GM18508 (cell line): ENCODE data around the gene DOCK9.
"Not testable (repeated sequence)": the region's sequence is repeated elsewhere in the genome, so short reads cannot be mapped to it uniquely, and the experiment has no call there.

Source experiments
- ATAC-seq: cut with Tn5 transposase; IDR thresholded peaks from one replicate; pipeline ENCODE4 v1.9.1; 2021; ENCODE audit warnings: moderate number of reproducible peaks; ENCODE audit not compliant: insufficient read depth, unreplicated experiment

The DOCK9 gene

DNA sequence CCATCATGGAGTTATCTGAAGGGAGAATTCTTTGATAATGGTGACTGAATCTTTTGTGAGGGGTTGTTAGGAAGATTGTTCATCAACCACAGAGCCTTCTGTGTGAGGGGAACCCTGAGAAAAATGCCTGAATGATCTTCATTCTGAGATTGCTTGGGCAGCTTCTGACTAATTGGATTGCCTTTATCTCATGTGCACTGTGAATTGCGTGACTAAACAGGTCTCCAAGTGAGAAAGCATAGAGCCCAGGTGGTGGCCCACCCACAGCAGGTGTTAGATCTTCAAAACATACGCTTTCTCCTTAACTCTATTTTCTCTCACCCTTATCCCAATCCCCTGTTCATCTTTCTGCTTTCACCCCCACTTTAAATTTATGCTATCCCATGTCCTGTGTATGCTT lies 58.3 kb downstream of the DOCK9 start:
- ATAC-seq = no peak

- ATAC-seq = no peak
Observed at GRCh38 chr13:98918771-98919170, 59.1 kb downstream of the DOCK9 start.

DNA sequence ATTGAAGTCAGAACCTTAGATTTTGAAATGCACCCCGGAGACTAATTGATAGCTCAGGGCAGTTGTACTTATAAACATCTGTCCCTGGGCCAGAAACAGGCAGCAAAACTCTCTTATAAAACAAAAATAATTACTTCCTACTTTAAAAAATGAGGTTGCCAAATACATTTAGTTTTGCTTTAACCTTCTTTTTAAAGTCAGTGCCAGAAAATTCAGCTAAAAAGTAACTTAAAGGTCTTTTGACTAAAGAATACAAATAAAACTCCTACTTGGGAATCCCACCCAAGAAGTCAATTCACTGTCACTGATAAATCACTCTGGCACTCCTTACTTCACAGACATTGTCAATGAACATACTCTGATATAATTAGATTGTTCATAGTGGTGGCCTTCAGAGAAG lies 60.7 kb downstream of the DOCK9 start:
- no peak for ATAC-seq

GRCh38 chr13:98916403-98916802 lies 61.5 kb downstream of the DOCK9 start:
- ATAC-seq = no peak

DNA sequence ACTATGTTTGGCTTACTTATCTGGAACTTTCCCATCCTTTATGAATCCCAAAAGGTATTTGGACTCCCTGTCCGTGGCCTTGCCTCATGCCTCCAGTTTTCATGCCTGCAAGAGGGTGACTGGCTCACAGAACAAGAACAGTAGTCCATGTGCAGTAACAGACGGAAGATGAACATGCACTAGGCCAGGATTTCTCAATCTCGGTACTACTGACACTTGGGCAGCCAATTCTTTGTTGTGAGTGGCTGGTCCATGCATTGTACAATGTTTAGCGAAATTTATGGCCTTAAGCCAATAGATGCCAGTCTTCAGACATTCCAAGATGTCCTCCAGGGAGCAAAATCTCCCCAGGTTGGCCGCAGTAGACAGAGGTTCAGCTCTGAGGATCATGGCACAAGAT lies 61.9 kb downstream of the DOCK9 start:
- ATAC-seq = no peak

- ATAC-seq = no peak
Observed at GRCh38 chr13:98915563-98915962, 62.3 kb downstream of the DOCK9 start.

- no peak for ATAC-seq
Observed at GRCh38 chr13:98913741-98914140, 64.1 kb downstream of the DOCK9 start.

DNA sequence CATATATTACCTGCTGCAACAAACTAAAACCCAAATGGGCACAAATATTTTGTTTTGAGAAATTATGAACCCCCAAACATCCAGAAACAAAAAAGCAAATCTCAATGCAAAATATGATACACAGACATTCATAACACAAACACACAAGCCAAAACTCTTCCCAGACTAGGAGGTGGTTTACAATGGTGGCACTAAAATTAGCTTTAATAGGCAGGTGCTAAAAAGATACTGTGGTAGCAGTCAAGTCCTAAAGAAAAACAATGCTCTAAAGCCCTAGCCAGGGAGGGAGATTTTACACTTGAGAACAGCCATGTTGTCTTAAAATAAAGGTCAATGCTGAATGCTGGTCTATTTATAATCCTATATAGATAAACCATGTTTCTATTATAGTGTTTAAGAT lies 65.0 kb downstream of the DOCK9 start:
- ATAC-seq = no peak

GRCh38 chr13:98910501-98910951 lies 67.3 kb downstream of the DOCK9 start:
- no peak for ATAC-seq

GRCh38 chr13:98909016-98909415 lies 68.8 kb downstream of the DOCK9 start:
- no peak for ATAC-seq

- no peak for ATAC-seq
Observed at GRCh38 chr13:98906746-98907502, 70.9 kb downstream of the DOCK9 start.

GRCh38 chr13:98905199-98905598 lies 72.7 kb downstream of the DOCK9 start:
- no peak for ATAC-seq

DNA sequence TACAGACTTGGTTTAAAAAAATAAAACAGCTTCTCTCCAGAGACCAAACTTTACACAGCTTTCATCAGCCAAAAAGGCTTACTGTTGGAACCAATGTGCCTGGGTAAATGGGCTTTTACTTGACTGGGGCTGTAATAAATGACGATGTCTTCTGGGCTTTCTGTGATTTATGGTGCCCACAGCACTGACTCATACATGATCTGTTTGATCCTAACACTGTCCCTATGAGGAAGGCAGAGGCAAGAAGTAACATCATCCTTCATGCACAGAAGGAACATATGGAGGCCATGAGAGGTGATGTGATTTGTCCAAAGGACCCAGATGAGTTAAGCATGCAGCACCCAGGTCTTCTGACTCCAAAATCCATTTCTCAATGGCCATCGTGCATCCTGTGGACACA lies 77.4 kb downstream of the DOCK9 start:
- ATAC-seq = no peak

DNA sequence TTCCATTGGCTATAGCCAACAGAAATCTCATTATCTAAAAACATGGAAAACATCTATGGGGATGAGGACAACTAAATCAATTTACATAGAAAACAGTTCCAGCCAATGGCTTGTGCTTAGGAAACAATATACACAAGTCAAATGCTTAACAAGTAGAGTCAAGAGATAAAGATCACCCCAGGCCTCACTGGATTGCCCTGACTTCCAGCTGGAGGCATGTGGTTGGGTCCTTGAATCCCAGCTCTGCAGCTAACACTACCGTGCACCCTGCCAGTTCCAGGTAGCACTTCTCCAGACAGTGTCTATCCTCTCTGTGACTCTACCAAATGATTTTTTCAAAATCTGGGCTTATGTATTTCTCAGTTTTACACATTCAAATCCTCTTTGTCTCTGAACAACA lies 80.2 kb downstream of the DOCK9 start:
- no peak for ATAC-seq

DNA sequence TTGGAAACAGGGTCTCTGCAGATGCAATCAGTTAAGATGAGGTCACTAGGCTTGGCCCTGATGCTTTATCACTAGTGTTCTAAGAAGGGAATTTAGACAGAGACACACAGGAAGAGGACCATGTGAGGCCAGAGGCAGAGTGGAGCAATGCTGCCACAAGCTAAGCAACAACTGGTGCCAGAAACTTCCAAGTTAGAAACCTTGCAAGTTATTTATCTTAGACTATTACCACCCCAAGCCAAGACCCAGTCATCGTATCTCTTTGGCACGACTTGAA lies 81.1 kb downstream of the DOCK9 start:
- no peak for ATAC-seq

DNA sequence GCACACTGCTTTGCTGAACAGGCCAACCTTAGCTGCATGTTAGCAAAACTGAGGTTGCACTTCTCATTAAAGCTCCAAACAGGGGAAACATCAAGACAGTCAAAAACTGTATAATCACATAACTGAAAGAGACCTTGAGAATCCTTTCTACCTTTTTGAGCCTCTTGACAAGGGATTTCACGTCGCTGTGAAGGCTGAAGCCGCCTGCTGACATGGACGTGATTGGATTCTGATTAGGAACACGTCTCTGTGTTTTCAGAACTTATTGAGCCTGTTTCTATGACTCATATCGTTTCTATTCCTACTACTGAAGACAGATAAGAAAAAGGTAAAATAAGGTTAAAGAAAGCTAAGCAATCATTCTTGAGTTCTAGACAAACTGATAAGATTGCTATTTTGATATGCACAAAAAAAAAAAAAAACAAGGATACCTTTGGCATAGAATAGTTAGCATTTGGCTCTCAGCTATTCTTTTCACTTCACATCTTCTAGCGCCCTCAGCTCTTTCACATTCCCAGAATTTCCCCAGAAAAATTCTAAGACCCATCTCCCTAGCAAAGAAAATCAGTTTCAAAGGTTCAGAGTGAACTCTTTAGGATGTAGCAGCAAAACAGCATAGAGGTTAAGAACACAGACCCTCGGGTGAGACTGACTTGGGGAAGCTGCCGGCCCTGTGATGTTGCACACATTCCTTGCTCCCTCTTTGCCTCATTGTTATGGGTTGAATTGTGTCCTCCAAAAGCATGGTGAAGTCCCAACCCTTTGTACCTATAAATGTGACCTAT lies 81.6 kb downstream of the DOCK9 start:
- no peak for ATAC-seq

DNA sequence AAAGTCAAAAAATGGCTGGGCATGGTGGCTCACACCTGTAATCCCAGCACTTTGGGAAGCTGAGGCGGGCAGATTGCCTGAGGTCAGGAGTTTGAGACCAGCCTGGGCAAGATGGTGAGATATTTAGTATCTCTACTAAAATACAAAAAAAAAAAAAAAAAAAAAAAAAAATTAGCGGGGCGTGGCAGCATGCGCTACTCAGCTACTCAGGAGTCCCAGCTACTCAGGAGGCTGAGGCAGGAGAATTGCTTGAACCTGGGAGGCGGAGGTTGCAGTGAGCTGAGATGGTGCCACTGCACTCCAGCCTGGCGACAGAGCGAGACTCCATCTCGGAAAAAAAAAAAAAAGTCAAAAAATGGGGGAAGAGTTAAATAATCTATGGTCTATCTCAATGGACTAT lies 83.0 kb downstream of the DOCK9 start:
- ATAC-seq = not testable (repeated sequence)

- ATAC-seq = no peak
Observed at GRCh38 chr13:98893371-98893770, 84.5 kb downstream of the DOCK9 start.

GRCh38 chr13:98892821-98893220 lies 85.0 kb downstream of the DOCK9 start:
- ATAC-seq = no peak

- ATAC-seq = no peak
Observed at GRCh38 chr13:98892077-98892476, 85.8 kb downstream of the DOCK9 start.

DNA sequence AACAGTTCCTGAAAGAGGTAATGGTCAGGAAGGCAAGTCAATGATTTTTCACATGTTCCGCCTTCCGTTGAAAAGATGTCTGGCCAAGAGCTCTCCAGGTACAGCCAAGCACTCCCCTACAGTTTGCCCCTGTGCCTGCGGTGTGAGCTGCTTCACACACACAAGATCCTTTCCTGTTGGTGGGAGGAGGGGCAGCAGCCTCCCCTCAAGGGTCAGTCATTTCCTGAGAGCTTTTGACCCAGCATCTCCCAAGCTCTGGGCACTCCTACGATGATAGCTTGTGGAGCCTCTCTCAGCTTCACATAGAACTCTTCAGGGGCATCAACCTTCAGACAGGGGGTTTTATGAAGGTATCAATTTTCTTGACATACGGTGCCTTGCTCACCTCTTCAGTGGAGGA lies 86.9 kb downstream of the DOCK9 start:
- ATAC-seq = no peak

GRCh38 chr13:98890186-98890585 lies 87.7 kb downstream of the DOCK9 start:
- ATAC-seq = no peak
